HG03095 (cell line): ENCODE measurements around the gene GLTP.
"Not testable (repeated sequence)": the region's sequence is repeated elsewhere in the genome, so short reads cannot be mapped to it uniquely, and the experiment has no call there.

ENCODE experiments used
- ATAC-seq: cut with Tn5 transposase; IDR thresholded peaks from one replicate; pipeline ENCODE4 v1.9.1; 2021; ENCODE audit warnings: moderate library complexity; ENCODE audit not compliant: unreplicated experiment

Gene GLTP, protein sequence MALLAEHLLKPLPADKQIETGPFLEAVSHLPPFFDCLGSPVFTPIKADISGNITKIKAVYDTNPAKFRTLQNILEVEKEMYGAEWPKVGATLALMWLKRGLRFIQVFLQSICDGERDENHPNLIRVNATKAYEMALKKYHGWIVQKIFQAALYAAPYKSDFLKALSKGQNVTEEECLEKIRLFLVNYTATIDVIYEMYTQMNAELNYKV

DNA sequence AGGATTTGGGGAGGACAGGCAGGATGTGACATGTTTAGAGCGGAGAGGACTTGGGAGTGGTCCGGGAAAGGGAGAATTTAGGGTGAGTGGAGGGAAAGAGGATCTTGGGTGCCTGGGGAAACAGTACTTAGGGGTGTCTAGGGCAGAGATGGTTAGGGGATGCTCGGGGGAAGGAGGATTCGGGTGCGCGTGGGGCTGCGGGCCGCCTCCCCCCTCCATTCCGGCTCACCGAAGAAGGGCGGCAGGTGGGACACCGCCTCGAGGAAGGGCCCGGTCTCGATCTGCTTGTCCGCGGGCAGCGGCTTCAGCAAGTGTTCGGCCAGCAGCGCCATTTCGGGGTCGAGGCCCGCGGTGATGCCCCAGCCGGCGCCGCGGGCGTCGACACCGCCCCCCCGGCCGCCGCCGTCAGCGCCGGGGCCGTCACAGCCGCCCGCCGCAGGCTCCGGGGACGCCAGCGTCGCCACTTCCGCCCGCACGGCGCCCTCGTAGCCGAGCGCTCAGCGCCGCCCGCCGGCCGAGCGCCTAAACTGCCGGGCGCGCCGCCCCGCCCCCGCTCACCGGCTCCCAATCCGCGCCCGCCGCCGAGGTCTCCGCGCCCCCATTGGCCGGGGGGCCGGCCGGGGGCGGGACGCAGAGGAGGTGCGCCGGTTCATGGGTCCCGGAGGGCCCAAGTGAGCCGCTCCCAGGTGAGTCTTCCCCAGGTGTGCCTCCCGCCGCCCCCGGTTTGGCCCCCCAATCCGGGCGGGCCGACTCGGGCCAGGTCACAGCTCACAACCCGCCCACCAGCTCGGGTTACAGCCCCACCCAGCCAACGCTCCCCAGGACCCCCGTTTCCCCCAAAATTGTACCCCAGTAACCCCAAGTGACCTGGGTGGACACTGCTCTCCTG is at the start of gene GLTP:
Gene GLTP (minus strand): TSS at position 499 of the 889 bp plus-strand sequence. CDS start 167 bp downstream, at position 332.
- peak; percentile 89 for ATAC-seq

GRCh38 chr12:109929326-109929725 is 49.0 kb upstream of the GLTP start:
- ATAC-seq = not testable (repeated sequence)

GRCh38 chr12:109928058-109928656 is 47.8 kb upstream of the GLTP start:
- ATAC-seq = no peak

DNA sequence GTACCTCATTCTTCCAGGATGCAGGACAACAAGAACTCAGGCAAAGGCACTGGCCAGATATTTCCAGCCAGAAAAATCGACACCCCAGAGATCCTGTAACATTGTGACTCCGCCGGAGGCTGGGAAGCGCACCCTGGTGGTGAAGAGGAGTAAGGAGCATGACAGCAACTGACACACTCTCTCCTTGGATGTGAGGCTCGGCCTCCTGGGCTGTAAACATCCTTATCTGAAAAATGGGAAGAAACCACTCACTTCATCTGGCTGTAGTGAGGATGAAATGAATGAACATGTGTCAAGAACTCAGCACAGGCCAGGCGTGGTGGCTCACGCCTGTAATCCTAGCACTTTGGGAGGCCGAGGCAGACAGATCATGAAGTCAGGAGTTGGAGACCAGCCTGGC is 47.3 kb upstream of the GLTP start:
- no peak for ATAC-seq

DNA sequence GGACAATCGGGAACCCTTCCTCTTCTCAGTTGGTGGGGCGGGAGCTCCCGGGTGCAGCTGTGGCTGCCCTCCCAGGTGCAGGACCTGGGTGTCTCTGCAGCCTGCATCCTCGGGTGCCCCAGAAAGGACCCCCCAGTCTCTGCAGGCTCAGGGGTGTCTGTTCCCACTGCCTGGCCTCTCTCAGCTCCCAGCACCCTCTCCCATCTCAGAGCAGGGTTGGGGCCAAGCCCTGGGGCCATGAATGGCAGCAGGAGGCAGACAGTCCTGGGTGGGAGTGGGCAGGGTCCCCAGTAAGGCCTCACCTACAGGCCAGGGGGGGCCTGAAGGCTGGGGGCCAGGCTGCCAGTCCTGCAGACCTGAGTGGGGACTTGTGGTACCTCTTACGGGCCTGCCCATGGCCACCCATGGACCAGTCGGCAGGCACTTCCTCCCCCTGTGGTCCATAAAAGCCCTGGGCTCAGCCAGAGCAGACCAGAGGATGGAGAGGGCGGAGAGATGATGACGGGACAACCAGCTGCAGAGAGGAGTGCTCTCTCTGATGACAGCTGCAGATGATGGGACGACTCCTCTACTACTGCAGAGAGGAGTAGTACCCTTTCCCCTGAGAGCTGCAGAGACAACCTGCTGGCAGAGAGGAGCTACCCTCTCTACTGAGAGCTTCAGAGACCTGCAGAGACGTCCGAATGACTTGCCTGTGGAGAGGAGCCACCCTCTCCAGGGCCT is 46.3 kb upstream of the GLTP start:
- no peak for ATAC-seq

- no peak for ATAC-seq
Observed at GRCh38 chr12:109926016-109926415, 45.7 kb upstream of the GLTP start.

DNA sequence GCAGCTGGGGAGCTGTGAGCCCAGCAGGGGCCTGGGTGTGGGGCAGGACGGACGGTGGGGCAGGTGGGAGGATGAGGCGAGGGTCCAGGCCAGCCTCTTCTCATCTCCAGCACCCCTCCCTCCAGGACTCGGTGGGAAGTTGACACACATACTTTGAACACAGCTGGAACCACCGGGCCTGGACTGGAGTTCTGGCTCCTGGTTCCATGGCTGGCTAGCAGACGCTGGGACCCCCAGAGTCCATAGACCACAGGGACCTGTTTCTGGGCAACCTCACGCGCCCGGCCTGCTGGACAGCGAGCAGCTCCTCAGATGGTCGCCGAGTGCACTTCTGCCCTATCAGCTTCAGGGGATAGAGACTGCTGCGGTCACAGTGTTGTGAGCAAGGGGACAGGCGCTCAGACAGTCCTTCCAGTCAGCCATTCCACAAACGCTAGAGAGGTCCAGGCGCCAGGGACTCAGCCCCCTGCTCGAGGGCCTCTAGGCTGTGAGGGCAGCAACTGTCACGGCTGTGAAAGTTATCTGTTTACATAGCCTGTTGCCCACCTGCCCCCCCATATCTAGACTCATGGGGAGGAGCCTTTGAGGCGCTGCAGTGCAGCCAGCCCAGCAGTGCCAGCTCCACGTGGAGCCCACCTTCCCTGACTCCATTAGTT is 45.0 kb upstream of the GLTP start:
- ATAC-seq = no peak

- ATAC-seq = no peak
Observed at GRCh38 chr12:109923481-109924245, 43.3 kb upstream of the GLTP start.

GRCh38 chr12:109923038-109923437 is 42.7 kb upstream of the GLTP start:
- no peak for ATAC-seq

GRCh38 chr12:109921982-109922381 is 41.6 kb upstream of the GLTP start:
- ATAC-seq = no peak

GRCh38 chr12:109920261-109920780 is 40.0 kb upstream of the GLTP start:
- no peak for ATAC-seq

DNA sequence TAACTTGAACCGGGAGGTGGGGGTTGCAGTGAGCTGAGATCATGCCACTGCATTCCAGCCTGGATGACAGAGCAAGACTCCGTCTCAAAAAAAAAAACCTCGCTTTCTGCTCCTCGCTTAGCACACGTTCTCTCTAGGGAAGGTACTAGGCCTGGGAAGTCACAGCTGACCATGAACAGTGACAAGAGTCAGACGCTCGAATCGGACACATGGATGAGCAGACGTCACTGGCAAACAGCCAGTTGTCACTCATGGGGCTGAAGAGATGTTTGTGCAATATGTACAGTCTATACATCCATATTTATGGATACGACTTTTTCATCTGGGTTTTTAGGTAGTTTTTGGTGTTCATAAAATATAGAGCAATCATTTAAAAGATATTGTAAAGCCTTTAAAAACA is 39.1 kb upstream of the GLTP start:
- ATAC-seq = no peak

- ATAC-seq = no peak
Observed at GRCh38 chr12:109916045-109916444, 35.7 kb upstream of the GLTP start.

- no peak for ATAC-seq
Observed at GRCh38 chr12:109915171-109916040, 35.1 kb upstream of the GLTP start.

- ATAC-seq = no peak
Observed at GRCh38 chr12:109914461-109914860, 34.1 kb upstream of the GLTP start.

- ATAC-seq = no peak
Observed at GRCh38 chr12:109912855-109913321, 32.5 kb upstream of the GLTP start.

DNA sequence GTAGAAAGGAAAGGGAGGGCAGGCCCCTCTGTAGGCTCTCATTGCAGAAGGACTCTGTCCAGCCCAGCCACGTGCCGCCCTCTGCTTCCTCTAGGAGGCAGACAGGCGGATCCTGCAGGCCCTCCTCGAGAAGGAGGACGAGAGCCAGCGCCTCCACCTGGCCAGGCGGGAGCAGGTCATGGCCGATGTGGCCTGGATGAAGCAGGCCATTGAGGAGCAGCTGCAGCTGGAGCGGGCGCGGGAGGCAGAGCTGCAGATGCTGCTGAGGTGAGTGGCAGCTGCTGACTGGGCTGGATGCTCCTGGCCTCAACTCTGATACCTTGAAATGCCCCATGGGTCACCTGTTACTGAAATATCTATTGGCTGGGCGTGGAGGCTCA is 30.6 kb upstream of the GLTP start:
- ATAC-seq = no peak

DNA sequence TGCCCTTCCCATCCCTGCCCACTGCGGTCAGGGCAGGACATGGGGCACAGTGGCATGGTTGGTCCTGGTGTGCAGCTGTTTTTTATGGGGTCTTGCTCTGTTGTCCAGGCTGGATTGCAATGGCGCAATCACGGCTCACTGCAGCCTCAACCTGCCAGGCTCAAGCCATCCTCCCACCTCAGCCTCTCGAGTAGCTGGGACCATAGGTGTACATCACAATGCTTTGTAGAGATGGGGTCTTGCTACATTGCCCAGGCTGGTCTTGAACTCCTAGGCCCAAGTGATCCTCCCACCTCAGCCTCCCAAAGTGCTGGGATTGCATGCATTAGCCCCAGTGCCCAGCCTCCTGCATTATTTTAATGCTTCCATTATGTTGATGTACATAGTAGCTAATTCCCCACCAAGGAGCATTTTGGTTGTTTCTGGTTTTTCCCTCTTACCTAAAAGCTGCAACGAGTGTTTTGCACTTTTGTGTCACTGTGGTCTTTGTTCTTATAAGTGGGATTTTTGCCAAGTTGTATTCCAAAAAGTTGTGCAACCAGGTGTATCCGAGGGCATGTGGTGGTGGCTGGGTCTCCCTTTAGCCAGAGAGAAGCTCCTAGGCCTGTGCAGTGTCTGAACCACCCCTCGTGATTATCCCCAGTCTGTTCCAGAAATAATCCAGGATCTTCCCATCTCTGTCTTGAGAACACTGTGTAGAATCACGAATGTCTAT is 30.1 kb upstream of the GLTP start:
- ATAC-seq = no peak
